Sigmoid colon (tissue), 4 donors: ENCODE results near the gene USP31.

Experiments
- POLR2AphosphoS5 ChIP-seq, 4 donors: sonication (generic); formaldehyde crosslinking; IDR thresholded peaks; one replicate each; pipeline ENCODE4 v1.6.1; 2017; ENCODE audit warnings: antibody characterized with exemption in 4 of 4
- TF ChIP-seq, protein P1 (sequence below), 4 experiments: fragments of 450-650 bp in 3 of 4; fragments of 200-600 bp in 1 of 4; IDR thresholded peaks; one replicate each; pipeline ENCODE4 v1.5.1; 2016 to 2019; ENCODE audit warnings: antibody characterized with exemption in 4 of 4, mild to moderate bottlenecking in 3 of 4, moderate library complexity in 2 of 4

DNA sequence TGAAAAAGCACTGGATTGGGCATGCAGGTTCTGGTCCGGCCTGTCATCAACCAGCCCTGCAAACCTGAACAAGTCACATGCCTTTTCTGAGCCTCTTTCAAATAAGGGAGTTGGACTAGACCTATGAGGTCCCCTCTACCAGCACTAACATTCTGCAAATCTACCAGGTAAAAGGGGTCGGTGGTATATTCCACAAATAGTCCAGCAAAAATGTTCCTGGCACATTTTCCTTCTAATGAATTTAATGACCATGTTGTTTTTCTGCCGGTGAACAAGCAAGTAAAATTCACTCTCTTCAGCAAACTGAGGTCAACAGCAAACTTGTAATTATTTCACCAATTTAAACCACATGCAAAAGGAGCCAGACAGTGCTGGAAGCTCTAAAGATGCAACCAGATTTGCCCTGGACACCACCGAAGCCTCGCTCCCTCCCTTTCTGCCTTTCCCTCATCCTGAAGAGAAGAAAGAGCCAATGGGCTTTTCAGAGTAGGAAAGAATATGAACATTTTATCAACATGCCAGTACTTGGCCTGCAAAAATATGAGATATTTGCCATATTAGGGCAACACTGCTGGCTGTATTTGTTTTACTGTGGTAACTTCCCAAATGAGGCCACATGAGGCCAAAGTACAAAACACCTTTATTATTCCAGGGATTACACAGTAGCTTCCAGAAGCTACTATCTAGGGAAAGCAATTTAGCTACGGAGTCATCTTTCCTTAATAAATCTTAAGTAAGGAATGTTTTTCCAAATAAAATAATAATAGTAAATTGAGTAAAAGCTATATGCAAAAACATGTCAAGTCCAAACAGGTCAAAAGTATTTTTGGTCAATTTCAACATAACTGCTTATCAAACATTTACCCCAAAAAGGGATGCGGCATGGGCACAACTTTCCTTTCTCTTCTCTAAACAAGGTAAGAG lies 45.0 kb downstream of the USP31 start:
- TF ChIP-seq, protein P1, sequence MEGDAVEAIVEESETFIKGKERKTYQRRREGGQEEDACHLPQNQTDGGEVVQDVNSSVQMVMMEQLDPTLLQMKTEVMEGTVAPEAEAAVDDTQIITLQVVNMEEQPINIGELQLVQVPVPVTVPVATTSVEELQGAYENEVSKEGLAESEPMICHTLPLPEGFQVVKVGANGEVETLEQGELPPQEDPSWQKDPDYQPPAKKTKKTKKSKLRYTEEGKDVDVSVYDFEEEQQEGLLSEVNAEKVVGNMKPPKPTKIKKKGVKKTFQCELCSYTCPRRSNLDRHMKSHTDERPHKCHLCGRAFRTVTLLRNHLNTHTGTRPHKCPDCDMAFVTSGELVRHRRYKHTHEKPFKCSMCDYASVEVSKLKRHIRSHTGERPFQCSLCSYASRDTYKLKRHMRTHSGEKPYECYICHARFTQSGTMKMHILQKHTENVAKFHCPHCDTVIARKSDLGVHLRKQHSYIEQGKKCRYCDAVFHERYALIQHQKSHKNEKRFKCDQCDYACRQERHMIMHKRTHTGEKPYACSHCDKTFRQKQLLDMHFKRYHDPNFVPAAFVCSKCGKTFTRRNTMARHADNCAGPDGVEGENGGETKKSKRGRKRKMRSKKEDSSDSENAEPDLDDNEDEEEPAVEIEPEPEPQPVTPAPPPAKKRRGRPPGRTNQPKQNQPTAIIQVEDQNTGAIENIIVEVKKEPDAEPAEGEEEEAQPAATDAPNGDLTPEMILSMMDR (IDR thresholded peaks at IDR 0.05): no peak
- TF ChIP-seq POLR2AphosphoS5 (IDR thresholded peaks at IDR 0.05): no peak
